ENCODE data around the gene CCL24. TPM values are rescaled to one million over a fixed set of nuclear protein-coding genes. Genes with fewer than 3 reads are reported as not detected.

CCL24 gene
- total and polyA plus RNA-seq, 2 donors (not counting 1 experiment from before 2014, with no cell fraction given): not detected

DNA sequence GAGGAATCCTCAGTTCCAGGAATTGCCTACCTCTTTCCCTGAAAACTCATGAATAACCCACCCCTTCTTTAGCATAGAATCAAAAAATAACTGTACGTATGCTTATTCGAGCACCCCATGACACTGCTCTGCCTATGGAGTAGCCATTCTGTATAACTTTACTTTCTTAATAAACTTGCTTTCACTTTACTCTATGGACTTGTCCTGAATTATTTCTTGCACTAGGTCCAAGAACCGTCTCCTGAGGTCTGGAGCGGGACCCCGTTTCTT is 11.1 kb downstream of the CCL24 start:
- Histone ChIP-seq H3K4me2 (ENCODE audit: extremely low read depth, insufficient read depth, low read length) (no peak overlapping the region), H3K27me3 (ENCODE audit: control insufficient read depth, insufficient read depth, low read length) (peaks cover 1% of the 10 kb centered on the region), H3K4me1 (ENCODE audit: control insufficient read depth, extremely low read depth, insufficient read depth, low read length) (no peaks in the 10 kb centered on the region), H2AFZ (ENCODE audit: low read length) (no peak overlapping the region), H3K4me3 (replicated peaks in 1 of 4; ENCODE audit: control extremely low read depth in 1 of 4, insufficient read depth in 1 of 4, low read depth in 3 of 4, low read length in 4 of 4) (no peak overlapping the region), H4K20me1 (ENCODE audit: control insufficient read depth, extremely low read depth, insufficient read depth, low read length) (no peaks in the 10 kb centered on the region), H3K27ac (ENCODE audit: insufficient read depth, low read length) (no peak overlapping the region), H3K36me3 (ENCODE audit: control insufficient read depth, insufficient read depth, low read length) (no peaks in the 10 kb centered on the region), H3K79me2 (ENCODE audit: control insufficient read depth, insufficient read depth, low read length) (no peaks in the 10 kb centered on the region), H3K9ac (ENCODE audit: insufficient read depth, low read length) (no peak overlapping the region), H3K9me3 (ENCODE audit: control insufficient read depth, insufficient read depth, low read depth, low read length) (no peaks in the 10 kb centered on the region)
- TF ChIP-seq, protein P1, sequence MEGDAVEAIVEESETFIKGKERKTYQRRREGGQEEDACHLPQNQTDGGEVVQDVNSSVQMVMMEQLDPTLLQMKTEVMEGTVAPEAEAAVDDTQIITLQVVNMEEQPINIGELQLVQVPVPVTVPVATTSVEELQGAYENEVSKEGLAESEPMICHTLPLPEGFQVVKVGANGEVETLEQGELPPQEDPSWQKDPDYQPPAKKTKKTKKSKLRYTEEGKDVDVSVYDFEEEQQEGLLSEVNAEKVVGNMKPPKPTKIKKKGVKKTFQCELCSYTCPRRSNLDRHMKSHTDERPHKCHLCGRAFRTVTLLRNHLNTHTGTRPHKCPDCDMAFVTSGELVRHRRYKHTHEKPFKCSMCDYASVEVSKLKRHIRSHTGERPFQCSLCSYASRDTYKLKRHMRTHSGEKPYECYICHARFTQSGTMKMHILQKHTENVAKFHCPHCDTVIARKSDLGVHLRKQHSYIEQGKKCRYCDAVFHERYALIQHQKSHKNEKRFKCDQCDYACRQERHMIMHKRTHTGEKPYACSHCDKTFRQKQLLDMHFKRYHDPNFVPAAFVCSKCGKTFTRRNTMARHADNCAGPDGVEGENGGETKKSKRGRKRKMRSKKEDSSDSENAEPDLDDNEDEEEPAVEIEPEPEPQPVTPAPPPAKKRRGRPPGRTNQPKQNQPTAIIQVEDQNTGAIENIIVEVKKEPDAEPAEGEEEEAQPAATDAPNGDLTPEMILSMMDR (conservative IDR thresholded peaks at IDR 0.05 in 1 of 2, IDR thresholded peaks at IDR 0.05 in 1 of 2; ENCODE audit: low read depth in 1 of 2, low read length in 2 of 2): no peak
- no peak for TF ChIP-seq EZH2 (IDR thresholded peaks at IDR 0.05; ENCODE audit: low read length, missing control alignments)
- no peak for DNase-seq (ENCODE audit: low read depth in 2 of 2)

DNA sequence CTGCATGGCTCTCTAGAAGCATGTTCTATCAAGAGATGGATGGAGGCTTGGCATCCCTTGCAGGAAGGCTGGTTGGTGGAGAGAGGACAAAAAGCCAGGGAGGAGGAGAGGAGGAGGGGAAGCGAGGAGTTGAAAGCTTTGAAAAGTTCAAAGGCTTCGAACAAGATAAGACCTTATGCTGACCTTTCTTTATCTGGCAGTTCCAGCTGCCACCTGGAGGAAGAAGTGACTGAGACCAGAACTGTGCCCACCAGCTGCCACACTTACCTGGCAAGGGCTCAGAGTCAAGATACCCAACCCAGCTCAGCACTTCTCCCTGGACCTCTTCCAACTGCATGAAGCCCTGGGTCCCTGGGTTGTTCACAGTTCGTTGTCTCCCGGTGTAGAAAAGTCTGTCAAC is 14.8 kb downstream of the CCL24 start:
- no peaks in the 10 kb centered on the region for H3K4me1 ChIP-seq (ENCODE audit: control insufficient read depth, extremely low read depth, insufficient read depth, low read length)
- H3K9ac ChIP-seq (ENCODE audit: insufficient read depth, low read length): no peak overlapping the region
- TF ChIP-seq, protein P1 (conservative IDR thresholded peaks at IDR 0.05 in 1 of 2, IDR thresholded peaks at IDR 0.05 in 1 of 2; ENCODE audit: low read depth in 1 of 2, low read length in 2 of 2): no peak
- TF ChIP-seq EZH2 (IDR thresholded peaks at IDR 0.05; ENCODE audit: low read length, missing control alignments): no peak
- peaks cover 2% of the 10 kb centered on the region for H3K27me3 ChIP-seq (ENCODE audit: control insufficient read depth, insufficient read depth, low read length)
- DNase-seq (ENCODE audit: low read depth in 2 of 2): no peak
- H2AFZ ChIP-seq (ENCODE audit: low read length): no peak overlapping the region
- H3K4me2 ChIP-seq (ENCODE audit: extremely low read depth, insufficient read depth, low read length): no peak overlapping the region
- H4K20me1 ChIP-seq (ENCODE audit: control insufficient read depth, extremely low read depth, insufficient read depth, low read length): no peaks in the 10 kb centered on the region
- no peak overlapping the region for H3K4me3 ChIP-seq (replicated peaks in 1 of 4; ENCODE audit: control extremely low read depth in 1 of 4, insufficient read depth in 1 of 4, low read depth in 3 of 4, low read length in 4 of 4)
- no peaks in the 10 kb centered on the region for H3K9me3 ChIP-seq (ENCODE audit: control insufficient read depth, insufficient read depth, low read depth, low read length)
- no peak overlapping the region for H3K27ac ChIP-seq (ENCODE audit: insufficient read depth, low read length)
- H3K79me2 ChIP-seq (ENCODE audit: control insufficient read depth, insufficient read depth, low read length): no peaks in the 10 kb centered on the region
- H3K36me3 ChIP-seq (ENCODE audit: control insufficient read depth, insufficient read depth, low read length): no peaks in the 10 kb centered on the region

DNA sequence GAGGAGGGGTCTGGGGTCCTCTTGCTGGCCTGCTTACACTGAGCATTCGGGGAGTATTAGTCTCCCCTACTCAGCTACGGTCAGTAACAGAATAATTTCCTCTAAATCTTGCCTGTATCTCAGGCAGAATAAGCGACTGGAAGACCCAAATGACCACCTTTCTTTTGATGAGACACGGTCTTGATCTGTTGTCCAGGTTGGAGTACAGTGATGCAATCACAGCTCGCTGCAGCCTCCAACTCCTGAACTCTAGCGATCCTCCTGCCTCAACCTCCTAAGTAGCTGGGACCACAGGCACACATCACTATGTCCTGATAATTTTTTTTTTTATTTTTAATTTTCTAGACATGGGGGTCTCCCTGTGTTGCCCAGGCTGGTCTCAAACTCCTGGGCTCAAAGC is 17.2 kb downstream of the CCL24 start:
- H3K4me3 ChIP-seq (replicated peaks in 1 of 4; ENCODE audit: control extremely low read depth in 1 of 4, insufficient read depth in 1 of 4, low read depth in 3 of 4, low read length in 4 of 4): no peak overlapping the region
- H3K36me3 ChIP-seq (ENCODE audit: control insufficient read depth, insufficient read depth, low read length): no peaks in the 10 kb centered on the region
- TF ChIP-seq, protein P1 (conservative IDR thresholded peaks at IDR 0.05 in 1 of 2, IDR thresholded peaks at IDR 0.05 in 1 of 2; ENCODE audit: low read depth in 1 of 2, low read length in 2 of 2): no peak
- TF ChIP-seq EZH2 (IDR thresholded peaks at IDR 0.05; ENCODE audit: low read length, missing control alignments): no peak
- H3K79me2 ChIP-seq (ENCODE audit: control insufficient read depth, insufficient read depth, low read length): no peaks in the 10 kb centered on the region
- peaks cover 2% of the 10 kb centered on the region for H3K27me3 ChIP-seq (ENCODE audit: control insufficient read depth, insufficient read depth, low read length)
- H3K4me2 ChIP-seq (ENCODE audit: extremely low read depth, insufficient read depth, low read length): no peak overlapping the region
- no peaks in the 10 kb centered on the region for H3K9me3 ChIP-seq (ENCODE audit: control insufficient read depth, insufficient read depth, low read depth, low read length)
- no peaks in the 10 kb centered on the region for H4K20me1 ChIP-seq (ENCODE audit: control insufficient read depth, extremely low read depth, insufficient read depth, low read length)
- no peak overlapping the region for H3K9ac ChIP-seq (ENCODE audit: insufficient read depth, low read length)
- no peak overlapping the region for H3K27ac ChIP-seq (ENCODE audit: insufficient read depth, low read length)
- no peak overlapping the region for H2AFZ ChIP-seq (ENCODE audit: low read length)
- peaks cover 2% of the 10 kb centered on the region for H3K4me1 ChIP-seq (ENCODE audit: control insufficient read depth, extremely low read depth, insufficient read depth, low read length)
- no peak for DNase-seq (ENCODE audit: low read depth in 2 of 2)
